OCI-LY7 (cell line): ENCODE data around the gene TAMALIN. TPM values are rescaled to one million over a fixed set of nuclear protein-coding genes. Genes with fewer than 3 reads are reported as not detected.

ENCODE experiments used
- BruUV-seq: library from RNA; stranded (reverse); fragments of 400-500 nt; replicated peaks from 2 replicates; lab custom pipeline; 2021; lab: Mats Ljungman, UMichigan
- CTCF ChIA-PET: fragments of 300-600 bp; sonication (Branson Sonifier 250); formaldehyde crosslinking; loops from one replicate; lab custom pipeline; 2022; ENCODE audit warnings: antibody characterized with exemption; ENCODE audit not compliant: unreplicated experiment; lab: Charles Lee
- POLR2A ChIA-PET: fragments of 300-600 bp; sonication (Branson Sonifier 250); formaldehyde crosslinking; loops from one replicate; lab custom pipeline; 2022; ENCODE audit warnings: antibody characterized with exemption; lab: Charles Lee
- DNase-seq: peaks from one replicate; pipeline ENCODE4 v3.0.0-alpha.2; 2015; ENCODE audit warnings: low spot score
- H2AFZ ChIP-seq: fragments of 200-600 bp; sonication (generic), shearing (Covaris generic); 2 replicates; pipeline ENCODE4 v1.6.1; 2014; ENCODE audit warnings: mild to moderate bottlenecking, antibody characterized with exemption, low read length, moderate library complexity
- H3K27ac ChIP-seq: fragments of 200-600 bp; sonication (generic); 2 replicates; pipeline ENCODE4 v1.5.1; 2014; ENCODE audit warnings: mixed run types, low read depth, mild to moderate bottlenecking, moderate library complexity, low read length, inconsistent platforms; ENCODE audit not compliant: poor library complexity, severe bottlenecking
- H3K36me3 ChIP-seq: fragments of 200-600 bp; sonication (generic); 2 replicates; pipeline ENCODE4 v1.6.1; 2014; ENCODE audit warnings: mild to moderate bottlenecking, antibody characterized with exemption, low read length, moderate library complexity, mixed read lengths; ENCODE audit not compliant: insufficient read depth
- H3K4me1 ChIP-seq: fragments of 200-600 bp; sonication (generic); 2 replicates; pipeline ENCODE4 v1.5.1; 2014; ENCODE audit warnings: mild to moderate bottlenecking, low read length; ENCODE audit not compliant: insufficient read depth, poor library complexity, severe bottlenecking
- H3K4me2 ChIP-seq: fragments of 200-600 bp; sonication (generic); 2 replicates; pipeline ENCODE4 v1.6.1; 2014; ENCODE audit warnings: mild to moderate bottlenecking, low read length
- H3K4me3 ChIP-seq: fragments of 200-600 bp; sonication (generic); 2 replicates; pipeline ENCODE4 v1.5.1; 2014; ENCODE audit warnings: mild to moderate bottlenecking, low read depth, low read length; ENCODE audit not compliant: poor library complexity, severe bottlenecking
- H3K79me2 ChIP-seq: fragments of 200-600 bp; sonication (generic); 2 replicates; pipeline ENCODE4 v1.6.1; 2016; ENCODE audit warnings: low read depth, mild to moderate bottlenecking, low read length, moderate library complexity, mixed read lengths; ENCODE audit not compliant: insufficient read depth
- H3K9me2 ChIP-seq: fragments of 200-600 bp; sonication (generic); 2 replicates; pipeline ENCODE4 v1.6.1; 2016; ENCODE audit warnings: mild to moderate bottlenecking, low read length, mixed read lengths; ENCODE audit not compliant: insufficient read depth
- H3K9me3 ChIP-seq: fragments of 200-600 bp; sonication (generic); 2 replicates; pipeline ENCODE4 v1.6.1; 2014; ENCODE audit warnings: mild to moderate bottlenecking, mixed run types, low read length, mixed read lengths
- H4K20me1 ChIP-seq: fragments of 200-600 bp; sonication (generic); 2 replicates; pipeline ENCODE4 v1.6.1; 2014; ENCODE audit warnings: mild to moderate bottlenecking, antibody characterized with exemption, low read length, moderate library complexity, mixed read lengths; ENCODE audit not compliant: insufficient read depth
- CTCF ChIP-seq: fragments of 200-600 bp; sonication (generic); conservative IDR thresholded peaks from 2 replicates; pipeline ENCODE4 v1.5.1; 2014; ENCODE audit warnings: mild to moderate bottlenecking, antibody characterized with exemption, low read length, moderate library complexity, mixed read lengths
- EZH2phosphoT487 ChIP-seq: fragments of 200-600 bp; sonication (generic); IDR thresholded peaks from 2 replicates; pipeline ENCODE4 v1.6.1; 2018; ENCODE audit warnings: low read depth, borderline replicate concordance, mild to moderate bottlenecking, mixed run types, antibody characterized with exemption, low read length, moderate library complexity, mixed read lengths
- intact Hi-C: fragments of 100-400 bp; cut with micrococcal nuclease; formaldehyde crosslinking; loops from one replicate; pipeline ENCODE4 v1.10.0; 2022; ENCODE audit not compliant: unreplicated experiment
- total RNA-seq, 2 experiments: library from RNA; depleted of rRNA in 1 of 2; stranded (reverse); fragments of >200 nt in 1 of 2; shearing (Covaris generic) in 1 of 2; gene quantifications; 2 replicates each; pipeline ENCODE4 v1.2.3, GENCODE V29; 2014 to 2022

Gene TAMALIN
- total RNA-seq, 2 experiments from 2014 or later, result 0.66 to 1.3 TPM

GRCh38 chr12:52013626-52014310 is 7.0 kb downstream of the TAMALIN start:
- H4K20me1 ChIP-seq, result no peaks in the 10 kb centered on the region
- H3K36me3 ChIP-seq, result no peaks in the 10 kb centered on the region
- no peaks in the 10 kb centered on the region for H3K9me2 ChIP-seq
- CTCF ChIA-PET, result no interaction called here
- no TSS peak for BruUV-seq
- POLR2A ChIA-PET, result interaction anchor here (0.6 kb wide), 2 partner anchors 9 to 1492 kb away, joined by 4 read pairs; no protein-coding TSS in a partner anchor
- DNase-seq, result no peak
- H2AFZ ChIP-seq, result no peak overlapping the region
- no peaks in the 10 kb centered on the region for H3K4me1 ChIP-seq
- H3K4me2 ChIP-seq, result no peak overlapping the region
- H3K9me3 ChIP-seq, result no peaks in the 10 kb centered on the region
- no peak overlapping the region for H3K27ac ChIP-seq
- TF ChIP-seq EZH2phosphoT487 (no peak), CTCF (no peak)
- intact Hi-C loops, result no loop called here
- no peak overlapping the region for H3K4me3 ChIP-seq
- no peaks in the 10 kb centered on the region for H3K79me2 ChIP-seq

- BruUV-seq, result no TSS peak
- ChIA-PET CTCF (no interaction called here), POLR2A (no interaction called here)
- no peaks in the 10 kb centered on the region for H3K9me3 ChIP-seq
- H3K9me2 ChIP-seq, result no peaks in the 10 kb centered on the region
- no peak overlapping the region for H2AFZ ChIP-seq
- no peaks in the 10 kb centered on the region for H3K79me2 ChIP-seq
- H3K27ac ChIP-seq, result no peak overlapping the region
- no peak overlapping the region for H3K4me3 ChIP-seq
- H3K36me3 ChIP-seq, result no peaks in the 10 kb centered on the region
- TF ChIP-seq CTCF, result no peak
- no peak for TF ChIP-seq EZH2phosphoT487
- no peak for DNase-seq
- H3K4me1 ChIP-seq, result no peaks in the 10 kb centered on the region
- H3K4me2 ChIP-seq, result no peak overlapping the region
- intact Hi-C loops, result no loop called here
- no peaks in the 10 kb centered on the region for H4K20me1 ChIP-seq
Observed at GRCh38 chr12:52014567-52015530, 8.1 kb downstream of the TAMALIN start.
